BLaER1 (cell line): Measurements from ENCODE around the gene WDR38.

Experiments
- H3K27ac ChIP-seq: shearing (Covaris generic); formaldehyde crosslinking; 2 replicates; pipeline ENCODE4 v1.8.1; 2022
- H3K27me3 ChIP-seq: shearing (Covaris generic); formaldehyde crosslinking; 2 replicates; pipeline ENCODE4 v1.8.1; 2022
- H3K36me3 ChIP-seq: shearing (Covaris generic); formaldehyde crosslinking; 2 replicates; pipeline ENCODE4 v1.8.1; 2022
- H3K4me1 ChIP-seq: shearing (Covaris generic); formaldehyde crosslinking; 2 replicates; pipeline ENCODE4 v1.8.1; 2022
- H3K4me2 ChIP-seq: shearing (Covaris generic); formaldehyde crosslinking; 2 replicates; pipeline ENCODE4 v1.8.1; 2022
- H3K4me3 ChIP-seq: shearing (Covaris generic); formaldehyde crosslinking; 2 replicates; pipeline ENCODE4 v1.8.1; 2022
- H3K9ac ChIP-seq: shearing (Covaris generic); formaldehyde crosslinking; 2 replicates; pipeline ENCODE4 v1.8.1; 2022
- H3K9me3 ChIP-seq: shearing (Covaris generic); formaldehyde crosslinking; 2 replicates; pipeline ENCODE4 v1.8.1; 2022
- H4K20me1 ChIP-seq: shearing (Covaris generic); formaldehyde crosslinking; 2 replicates; pipeline ENCODE4 v1.8.1; 2022
- Cebpa-rat ChIP-seq: shearing (Covaris generic); IDR thresholded peaks from 2 replicates; pipeline ENCODE4 v1.8.1; 2022

WDR38 gene

DNA sequence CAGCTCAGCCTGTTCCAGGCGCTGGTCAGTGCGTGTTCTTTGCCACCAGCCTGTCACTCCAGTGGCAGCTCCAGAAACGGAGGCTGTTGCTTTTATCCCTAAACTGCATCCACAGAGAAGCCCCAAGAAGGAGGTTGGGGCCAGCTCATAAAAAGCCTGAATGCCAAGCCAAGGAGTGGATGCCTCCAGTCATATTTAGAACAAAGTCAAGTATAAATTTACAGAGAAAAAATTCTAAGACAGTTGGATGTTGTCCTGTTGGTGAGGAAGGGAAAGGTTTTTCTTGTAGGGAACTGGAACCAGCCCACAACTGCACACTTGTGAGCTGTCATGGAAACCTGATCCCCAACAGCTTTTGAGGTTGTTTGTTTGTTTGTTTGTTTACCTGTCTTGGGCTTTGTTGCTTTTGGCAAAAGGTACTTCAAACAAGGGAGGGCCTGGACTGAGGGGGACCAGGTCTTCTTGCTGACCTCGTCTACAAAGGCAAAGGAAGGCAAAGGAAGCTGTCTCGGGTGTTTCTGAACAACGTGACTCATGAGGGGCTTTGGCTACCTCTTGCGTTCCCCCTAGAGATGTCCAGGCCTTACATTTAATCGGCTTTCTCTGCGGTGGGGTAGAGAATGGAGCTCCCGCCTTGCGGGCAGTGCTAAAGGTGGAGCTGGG, 39.6 kb upstream of the WDR38 start:
- no peak overlapping the region for H3K9ac ChIP-seq

DNA sequence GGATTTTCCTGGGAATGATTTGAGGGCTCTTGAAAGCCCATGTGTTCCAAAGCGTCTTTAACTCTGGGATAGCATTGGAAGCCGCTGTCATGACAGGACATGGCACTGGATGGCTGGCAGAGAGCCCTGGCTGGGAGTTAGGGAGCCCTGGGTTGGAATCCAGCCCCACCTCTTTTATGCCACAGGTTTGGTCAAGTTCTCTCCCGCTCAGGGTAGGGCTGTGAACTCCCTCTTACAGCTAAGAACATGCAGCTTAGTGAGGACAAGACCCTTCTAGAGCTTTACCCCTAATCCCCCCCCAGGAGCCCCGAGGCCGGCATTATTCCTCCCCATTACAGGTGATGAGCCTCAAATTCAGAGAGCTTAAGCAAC, 39.1 kb upstream of the WDR38 start:
- no peaks in the 10 kb centered on the region for H3K9me3 ChIP-seq
- H3K36me3 ChIP-seq, result no peaks in the 10 kb centered on the region
- TF ChIP-seq Cebpa-rat, result no peak
- no peak overlapping the region for H3K27ac ChIP-seq
- H3K4me3 ChIP-seq, result no peak overlapping the region
- no peak overlapping the region for H3K4me2 ChIP-seq
- no peaks in the 10 kb centered on the region for H3K27me3 ChIP-seq
- H4K20me1 ChIP-seq, result no peaks in the 10 kb centered on the region
- no peaks in the 10 kb centered on the region for H3K4me1 ChIP-seq
- H3K9ac ChIP-seq, result no peak overlapping the region

More for the DNA sequence above, 39.6 kb upstream of the WDR38 start:
- Histone ChIP-seq H3K27me3 (no peaks in the 10 kb centered on the region), H3K36me3 (no peaks in the 10 kb centered on the region), H3K4me2 (no peak overlapping the region), H3K27ac (no peak overlapping the region), H4K20me1 (no peaks in the 10 kb centered on the region), H3K9me3 (no peaks in the 10 kb centered on the region), H3K4me1 (no peaks in the 10 kb centered on the region), H3K4me3 (no peak overlapping the region)
- no peak for TF ChIP-seq Cebpa-rat

- H3K9me3 ChIP-seq, result no peaks in the 10 kb centered on the region
- H3K4me2 ChIP-seq, result no peak overlapping the region
- no peak overlapping the region for H3K9ac ChIP-seq
- no peak overlapping the region for H3K27ac ChIP-seq
- no peaks in the 10 kb centered on the region for H3K4me1 ChIP-seq
- no peak overlapping the region for H3K4me3 ChIP-seq
- no peaks in the 10 kb centered on the region for H3K27me3 ChIP-seq
- no peaks in the 10 kb centered on the region for H3K36me3 ChIP-seq
- H4K20me1 ChIP-seq, result no peaks in the 10 kb centered on the region
- no peak for TF ChIP-seq Cebpa-rat
Observed at GRCh38 chr9:124815601-124816000, 37.7 kb upstream of the WDR38 start.

GRCh38 chr9:124818431-124819281, 34.6 kb upstream of the WDR38 start:
- TF ChIP-seq Cebpa-rat, result no peak
- Histone ChIP-seq H3K36me3 (no peaks in the 10 kb centered on the region), H3K9me3 (no peaks in the 10 kb centered on the region), H3K27me3 (no peaks in the 10 kb centered on the region), H3K27ac (no peak overlapping the region), H3K4me1 (no peaks in the 10 kb centered on the region), H3K4me2 (no peak overlapping the region), H4K20me1 (no peaks in the 10 kb centered on the region), H3K4me3 (no peak overlapping the region), H3K9ac (no peak overlapping the region)

DNA sequence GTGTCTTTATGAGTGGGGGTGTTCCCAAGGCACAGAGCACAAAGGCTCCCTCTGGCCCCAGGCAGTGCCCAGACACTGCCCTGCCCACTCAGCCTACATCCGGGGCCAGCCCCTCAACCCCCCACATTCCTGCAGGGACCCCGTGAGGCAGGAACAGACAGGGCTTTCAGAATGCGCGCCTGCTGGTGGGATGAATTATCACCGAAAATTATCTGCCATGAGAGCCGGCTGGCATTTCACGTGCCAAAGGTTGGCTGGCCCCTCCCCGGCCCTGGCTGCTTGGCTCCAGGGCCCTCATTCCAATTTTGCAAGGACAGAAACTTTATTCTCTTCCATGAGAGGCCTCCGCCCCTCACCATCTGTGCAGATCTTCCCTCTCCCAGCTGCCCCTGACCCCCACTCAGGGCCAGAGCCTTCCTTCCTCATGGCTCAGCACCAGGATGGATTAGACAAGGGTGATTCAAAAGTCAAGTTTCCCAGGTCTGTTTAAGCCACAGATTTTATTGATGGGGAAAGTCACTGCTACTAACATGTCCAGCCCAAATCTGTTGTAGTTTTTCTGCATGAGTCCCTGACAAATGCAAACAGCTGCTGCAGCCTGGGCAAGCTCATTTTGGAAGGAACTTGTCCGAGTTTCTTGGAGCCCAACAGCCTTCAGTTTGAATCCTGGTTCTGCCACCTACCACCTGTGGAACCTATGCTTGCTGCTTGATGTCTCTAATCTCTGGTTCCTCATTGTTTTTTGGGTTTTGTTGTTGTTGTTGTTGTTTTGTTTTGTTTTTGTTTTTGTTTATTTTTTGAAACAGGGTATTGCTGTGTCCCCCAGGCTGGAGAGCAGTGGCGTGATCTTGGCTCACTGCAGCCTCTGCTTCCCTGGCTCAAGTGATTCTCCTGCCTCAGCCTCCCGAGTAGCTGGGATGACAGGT, 32.3 kb upstream of the WDR38 start:
- no peak overlapping the region for H3K4me3 ChIP-seq
- no peaks in the 10 kb centered on the region for H3K36me3 ChIP-seq
- H4K20me1 ChIP-seq, result no peaks in the 10 kb centered on the region
- no peaks in the 10 kb centered on the region for H3K4me1 ChIP-seq
- H3K27ac ChIP-seq, result no peak overlapping the region
- no peak overlapping the region for H3K9ac ChIP-seq
- no peaks in the 10 kb centered on the region for H3K9me3 ChIP-seq
- no peak for TF ChIP-seq Cebpa-rat
- no peaks in the 10 kb centered on the region for H3K27me3 ChIP-seq
- no peak overlapping the region for H3K4me2 ChIP-seq

DNA sequence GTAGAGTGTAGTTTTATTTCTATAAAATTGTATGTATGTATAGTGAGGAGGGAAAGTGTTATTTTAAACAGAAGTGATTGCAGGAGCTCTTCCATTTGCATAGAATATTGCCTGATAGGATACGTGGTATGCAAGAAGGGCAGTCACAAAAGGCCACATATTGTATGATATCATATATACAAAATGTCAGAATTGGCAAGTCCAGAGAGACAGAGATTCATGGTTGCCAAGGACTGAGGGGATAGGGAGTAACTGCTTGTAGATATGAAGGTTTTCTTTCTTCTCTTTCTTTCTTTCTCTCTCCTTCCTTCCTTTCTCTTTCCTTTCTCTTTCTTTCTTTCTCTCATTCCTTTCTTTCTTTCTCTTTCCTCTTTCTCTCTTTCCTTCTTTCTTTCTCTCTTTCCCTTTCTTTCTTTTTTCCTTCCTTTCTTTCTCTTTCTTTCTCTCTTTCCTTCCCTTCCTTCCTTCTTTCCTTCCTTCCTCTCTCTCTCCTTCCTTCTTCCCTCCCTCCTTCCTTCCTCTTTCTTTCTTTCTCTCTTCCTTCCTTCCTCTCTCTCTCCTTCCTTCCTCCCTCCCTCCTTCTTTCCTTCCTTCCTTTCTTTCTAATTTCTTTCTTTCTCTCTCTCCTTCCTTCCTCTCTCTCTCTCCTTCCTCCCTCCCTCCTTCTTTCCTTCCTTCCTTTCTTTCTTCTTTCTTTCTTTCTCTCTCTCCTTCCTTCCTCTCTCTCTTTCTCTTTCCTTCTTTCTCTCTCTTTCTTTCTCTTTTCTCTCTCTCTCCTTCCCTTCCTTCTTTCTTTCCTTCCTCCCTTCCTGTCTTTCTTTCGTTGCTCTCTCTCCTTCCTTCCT, 24.5 kb upstream of the WDR38 start:
- no peaks in the 10 kb centered on the region; the same call in 1 of the 2 replicates for H3K9me3 ChIP-seq
- no peaks in the 10 kb centered on the region for H3K27me3 ChIP-seq
- H3K4me1 ChIP-seq, result peaks cover 30% of the 10 kb centered on the region
- H3K4me2 ChIP-seq, result no peak overlapping the region
- H3K9ac ChIP-seq, result no peak overlapping the region
- H4K20me1 ChIP-seq, result no peaks in the 10 kb centered on the region
- H3K4me3 ChIP-seq, result no peak overlapping the region
- no peak overlapping the region for H3K27ac ChIP-seq
- no peaks in the 10 kb centered on the region for H3K36me3 ChIP-seq
- no peak for TF ChIP-seq Cebpa-rat

DNA sequence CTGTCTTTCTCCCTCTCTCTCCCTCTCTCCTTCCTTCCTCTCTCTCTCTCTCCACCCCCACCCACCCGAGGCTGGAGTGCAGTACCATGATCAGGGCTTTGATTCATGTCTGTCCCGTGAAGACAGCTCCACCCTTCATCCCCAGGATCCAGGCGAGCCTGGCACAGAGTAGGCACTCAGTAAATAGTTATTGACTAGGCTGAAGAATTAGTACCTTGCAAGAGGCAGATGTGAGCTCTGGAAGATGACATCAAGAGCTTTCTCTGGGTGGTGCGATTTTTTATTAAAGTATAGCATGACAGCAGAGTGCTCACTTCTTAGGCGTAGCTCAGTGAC, 24.0 kb upstream of the WDR38 start:
- Histone ChIP-seq H4K20me1 (no peaks in the 10 kb centered on the region), H3K9me3 (no peaks in the 10 kb centered on the region; the same call in 1 of the 2 replicates), H3K4me1 (peaks cover 36% of the 10 kb centered on the region), H3K4me2 (no peak overlapping the region), H3K4me3 (no peak overlapping the region), H3K27ac (no peak overlapping the region), H3K9ac (no peak overlapping the region), H3K36me3 (no peaks in the 10 kb centered on the region), H3K27me3 (no peaks in the 10 kb centered on the region)
- no peak for TF ChIP-seq Cebpa-rat

DNA sequence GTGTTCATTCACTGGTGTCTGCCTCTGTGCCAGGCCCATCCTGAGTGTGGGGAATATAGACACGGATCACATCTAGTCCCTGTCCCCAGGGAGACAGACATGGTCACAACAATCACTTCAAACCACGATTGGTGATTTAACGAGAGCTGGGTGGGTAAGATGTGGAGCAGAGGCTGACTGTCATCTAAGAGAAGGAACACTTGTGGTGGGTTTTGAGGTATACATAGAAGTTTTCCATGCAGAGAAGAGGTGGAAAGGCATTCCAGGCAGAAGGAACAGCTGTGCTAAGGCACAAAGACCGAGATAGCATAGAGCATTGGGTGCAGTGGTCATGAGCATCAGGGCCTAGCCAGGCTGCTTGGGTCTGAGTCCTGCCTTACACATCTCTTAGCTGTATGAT, 22.7 kb upstream of the WDR38 start:
- no peak overlapping the region for H3K4me3 ChIP-seq
- no peaks in the 10 kb centered on the region; the same call in 1 of the 2 replicates for H3K9me3 ChIP-seq
- no peak overlapping the region; the same call in 1 of the 2 replicates for H3K9ac ChIP-seq
- no peaks in the 10 kb centered on the region for H3K27me3 ChIP-seq
- H3K36me3 ChIP-seq, result no peaks in the 10 kb centered on the region
- H3K4me1 ChIP-seq, result peaks cover 49% of the 10 kb centered on the region
- no peaks in the 10 kb centered on the region for H4K20me1 ChIP-seq
- peak overlapping the region; percentile 75 for H3K4me2 ChIP-seq
- TF ChIP-seq Cebpa-rat, result no peak
- H3K27ac ChIP-seq, result no peak overlapping the region
